Liver (tissue), 3 donors: ENCODE data around the gene FCN1.

Source experiments
- EGR1 ChIP-seq, 2 donors: IDR thresholded peaks; 2 replicates each; pipeline ENCODE4 v1.6.1; 2016 to 2018; ENCODE audit warnings: antibody characterized with exemption in 2 of 2, low read depth in 2 of 2
- FOXA1 ChIP-seq: IDR thresholded peaks from 2 replicates; pipeline ENCODE4 v1.6.1; 2016; ENCODE audit warnings: antibody characterized with exemption
- GABPA ChIP-seq, 2 donors: IDR thresholded peaks in 1 of 2; conservative IDR thresholded peaks in 1 of 2; 2 replicates each; pipeline ENCODE4 v1.6.1; 2016; ENCODE audit warnings: antibody characterized with exemption in 2 of 2, mild to moderate bottlenecking in 1 of 2, moderate library complexity in 1 of 2
- HNF4A ChIP-seq, 2 donors: conservative IDR thresholded peaks; 2 replicates each; pipeline ENCODE4 v1.6.1; 2016; ENCODE audit warnings: antibody characterized with exemption in 2 of 2, mild to moderate bottlenecking in 2 of 2
- JUND ChIP-seq, 2 donors: IDR thresholded peaks; 2 replicates each; pipeline ENCODE4 v1.6.1; 2016; ENCODE audit warnings: antibody characterized with exemption in 2 of 2
- MAX ChIP-seq: IDR thresholded peaks from 2 replicates; pipeline ENCODE4 v1.6.1; 2016; ENCODE audit warnings: antibody characterized with exemption
- NR2F2 ChIP-seq: IDR thresholded peaks from 2 replicates; pipeline ENCODE4 v1.6.1; 2016; ENCODE audit warnings: antibody characterized with exemption
- RAD21 ChIP-seq, 2 donors: IDR thresholded peaks; 2 replicates each; pipeline ENCODE4 v1.6.1; 2016; ENCODE audit warnings: antibody characterized with exemption in 2 of 2, mild to moderate bottlenecking in 2 of 2
- REST ChIP-seq: IDR thresholded peaks from 2 replicates; pipeline ENCODE4 v1.6.1; 2016; ENCODE audit warnings: antibody characterized with exemption, mild to moderate bottlenecking
- RXRA ChIP-seq, 2 donors: IDR thresholded peaks; 2 replicates each; pipeline ENCODE4 v1.6.1; 2017 to 2018; ENCODE audit warnings: antibody characterized with exemption in 2 of 2, mild to moderate bottlenecking in 1 of 2
- SP1 ChIP-seq: IDR thresholded peaks from 2 replicates; pipeline ENCODE4 v1.6.1; 2018; ENCODE audit warnings: antibody characterized with exemption, mild to moderate bottlenecking
- TAF1 ChIP-seq: conservative IDR thresholded peaks from 2 replicates; pipeline ENCODE4 v1.6.1; 2016; ENCODE audit warnings: antibody characterized with exemption, mild to moderate bottlenecking
- YY1 ChIP-seq: IDR thresholded peaks from 2 replicates; pipeline ENCODE4 v1.6.1; 2016; ENCODE audit warnings: antibody characterized with exemption, mild to moderate bottlenecking
- TF ChIP-seq, protein P1 (sequence below): fragments of 150-350 bp; IDR thresholded peaks from 2 replicates; pipeline ENCODE4 v1.5.1; 2017; ENCODE audit warnings: improper control_type of control experiment, low read depth, low read length; ENCODE audit not compliant: missing input control
- donor health status: healthy.
- donor health status: healthy.

DNA sequence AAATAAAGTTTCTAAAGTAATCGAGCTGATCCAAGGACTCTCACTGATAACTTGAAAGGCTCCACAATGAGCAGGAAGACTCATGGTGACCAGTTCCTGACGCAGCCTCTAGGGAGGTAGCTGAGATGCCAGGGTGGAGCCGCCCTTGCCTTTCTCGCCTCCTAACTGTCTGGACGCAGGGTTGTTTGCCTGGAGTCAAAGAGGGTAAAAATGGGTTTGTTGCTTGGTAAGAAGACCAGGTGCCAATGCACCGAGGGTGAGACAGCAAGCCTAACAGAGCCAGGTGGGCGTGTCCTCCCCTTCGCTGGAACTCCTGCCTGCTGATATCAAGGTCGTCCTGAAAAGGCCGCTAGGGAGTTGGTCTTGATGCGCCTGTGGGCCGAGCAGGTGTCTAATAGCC, 48.6 kb upstream of the FCN1 start:
- no peak for TF ChIP-seq EGR1 (IDR thresholded peaks at IDR 0.05; ENCODE audit: low read depth in 2 of 2)
- TF ChIP-seq, protein P1, sequence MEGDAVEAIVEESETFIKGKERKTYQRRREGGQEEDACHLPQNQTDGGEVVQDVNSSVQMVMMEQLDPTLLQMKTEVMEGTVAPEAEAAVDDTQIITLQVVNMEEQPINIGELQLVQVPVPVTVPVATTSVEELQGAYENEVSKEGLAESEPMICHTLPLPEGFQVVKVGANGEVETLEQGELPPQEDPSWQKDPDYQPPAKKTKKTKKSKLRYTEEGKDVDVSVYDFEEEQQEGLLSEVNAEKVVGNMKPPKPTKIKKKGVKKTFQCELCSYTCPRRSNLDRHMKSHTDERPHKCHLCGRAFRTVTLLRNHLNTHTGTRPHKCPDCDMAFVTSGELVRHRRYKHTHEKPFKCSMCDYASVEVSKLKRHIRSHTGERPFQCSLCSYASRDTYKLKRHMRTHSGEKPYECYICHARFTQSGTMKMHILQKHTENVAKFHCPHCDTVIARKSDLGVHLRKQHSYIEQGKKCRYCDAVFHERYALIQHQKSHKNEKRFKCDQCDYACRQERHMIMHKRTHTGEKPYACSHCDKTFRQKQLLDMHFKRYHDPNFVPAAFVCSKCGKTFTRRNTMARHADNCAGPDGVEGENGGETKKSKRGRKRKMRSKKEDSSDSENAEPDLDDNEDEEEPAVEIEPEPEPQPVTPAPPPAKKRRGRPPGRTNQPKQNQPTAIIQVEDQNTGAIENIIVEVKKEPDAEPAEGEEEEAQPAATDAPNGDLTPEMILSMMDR: no peak
- no peak for TF ChIP-seq YY1
- TF ChIP-seq GABPA (IDR thresholded peaks at IDR 0.05 in 1 of 2, conservative IDR thresholded peaks at IDR 0.05 in 1 of 2): no peak
- no peak for TF ChIP-seq SP1
- no peak for TF ChIP-seq TAF1
- TF ChIP-seq MAX: no peak
- TF ChIP-seq RAD21 (IDR thresholded peaks at IDR 0.05): no peak
- no peak for TF ChIP-seq HNF4A (conservative IDR thresholded peaks at IDR 0.05)
- TF ChIP-seq FOXA1: no peak
- no peak for TF ChIP-seq REST
- TF ChIP-seq NR2F2: no peak
- TF ChIP-seq RXRA (IDR thresholded peaks at IDR 0.05): no peak
- TF ChIP-seq JUND (IDR thresholded peaks at IDR 0.05): no peak
